Glutamatergic neuron (in vitro differentiated cells): Measurements from ENCODE around the gene PITX3. TPM values are rescaled to one million over a fixed set of nuclear protein-coding genes. Genes with fewer than 3 reads are reported as not detected.
"Not testable (repeated sequence)": the region's sequence is repeated elsewhere in the genome, so short reads cannot be mapped to it uniquely, and the experiment has no call there.

ENCODE experiments used
- DNase-seq: peaks from one replicate; pipeline ENCODE4 v3.0.0; 2022
- H3K27ac Mint-ChIP-seq: one replicate; pipeline ENCODE4 v1.8.0; 2020; ENCODE audit warnings: mild to moderate bottlenecking, mixed read lengths, inconsistent platforms; ENCODE audit not compliant: unreplicated experiment
- H3K27me3 Mint-ChIP-seq: one replicate; pipeline ENCODE4 v1.8.0; 2020; ENCODE audit warnings: mild to moderate bottlenecking, moderate library complexity, mixed read lengths, inconsistent platforms; ENCODE audit not compliant: unreplicated experiment
- H3K36me3 Mint-ChIP-seq: one replicate; pipeline ENCODE4 v1.8.0; 2020; ENCODE audit warnings: mild to moderate bottlenecking, mixed read lengths, inconsistent platforms; ENCODE audit not compliant: unreplicated experiment
- H3K4me1 Mint-ChIP-seq: one replicate; pipeline ENCODE4 v1.8.0; 2020; ENCODE audit warnings: mild to moderate bottlenecking, low read depth, mixed read lengths, inconsistent platforms; ENCODE audit not compliant: unreplicated experiment
- H3K4me3 Mint-ChIP-seq: one replicate; pipeline ENCODE4 v1.8.0; 2020; ENCODE audit warnings: mild to moderate bottlenecking, mixed read lengths, inconsistent platforms; ENCODE audit not compliant: unreplicated experiment
- H3K9me3 Mint-ChIP-seq: one replicate; pipeline ENCODE4 v1.8.0; 2020; ENCODE audit warnings: mild to moderate bottlenecking, moderate library complexity, mixed read lengths, inconsistent platforms; ENCODE audit not compliant: unreplicated experiment
- total RNA-seq: library from RNA; stranded (reverse); fragmentation: NEBNext Ultra II Directional; extraction: Animal tissue kit (Norgen Biotek cat#: 25700); gene quantifications from one replicate; pipeline ENCODE4 v1.2.1, GENCODE V29; 2021; ENCODE audit not compliant: unreplicated experiment
- TF ChIP-seq, protein P1 (sequence below): fragments of 200-600 bp; sonication (generic); IDR thresholded peaks from one replicate; pipeline ENCODE4 v1.5.0; 2021; ENCODE audit not compliant: partially characterized antibody, unreplicated experiment

PITX3 gene
- total RNA-seq, 1 donor from 2014 or later = not detected

DNA sequence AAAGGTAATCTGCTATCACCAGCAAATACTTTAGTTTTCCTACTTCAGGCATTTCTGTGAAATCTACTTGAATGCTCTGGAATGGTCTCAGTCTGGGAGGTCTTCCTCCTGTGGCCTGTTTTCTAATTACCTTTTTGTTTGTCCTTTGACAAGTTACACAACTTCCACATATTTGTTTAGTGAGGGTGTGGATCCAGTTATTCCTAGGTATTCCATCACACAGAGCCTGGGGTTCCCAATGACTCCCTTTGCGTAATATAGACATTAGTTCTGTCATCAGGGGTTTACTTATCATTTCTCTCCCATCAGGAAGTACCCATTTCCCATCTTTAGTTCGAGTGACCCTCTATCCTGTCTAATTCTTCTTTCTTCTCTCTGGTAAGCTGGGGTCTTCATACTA, 43.3 kb downstream of the PITX3 start:
- TF ChIP-seq, protein P1, sequence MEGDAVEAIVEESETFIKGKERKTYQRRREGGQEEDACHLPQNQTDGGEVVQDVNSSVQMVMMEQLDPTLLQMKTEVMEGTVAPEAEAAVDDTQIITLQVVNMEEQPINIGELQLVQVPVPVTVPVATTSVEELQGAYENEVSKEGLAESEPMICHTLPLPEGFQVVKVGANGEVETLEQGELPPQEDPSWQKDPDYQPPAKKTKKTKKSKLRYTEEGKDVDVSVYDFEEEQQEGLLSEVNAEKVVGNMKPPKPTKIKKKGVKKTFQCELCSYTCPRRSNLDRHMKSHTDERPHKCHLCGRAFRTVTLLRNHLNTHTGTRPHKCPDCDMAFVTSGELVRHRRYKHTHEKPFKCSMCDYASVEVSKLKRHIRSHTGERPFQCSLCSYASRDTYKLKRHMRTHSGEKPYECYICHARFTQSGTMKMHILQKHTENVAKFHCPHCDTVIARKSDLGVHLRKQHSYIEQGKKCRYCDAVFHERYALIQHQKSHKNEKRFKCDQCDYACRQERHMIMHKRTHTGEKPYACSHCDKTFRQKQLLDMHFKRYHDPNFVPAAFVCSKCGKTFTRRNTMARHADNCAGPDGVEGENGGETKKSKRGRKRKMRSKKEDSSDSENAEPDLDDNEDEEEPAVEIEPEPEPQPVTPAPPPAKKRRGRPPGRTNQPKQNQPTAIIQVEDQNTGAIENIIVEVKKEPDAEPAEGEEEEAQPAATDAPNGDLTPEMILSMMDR = no peak
- Mint-ChIP-seq H3K4me3 (no peak overlapping the region), H3K4me1 (no peaks in the 10 kb centered on the region), H3K36me3 (peaks cover 15% of the 10 kb centered on the region), H3K27me3 (peaks cover 3% of the 10 kb centered on the region), H3K27ac (no peak overlapping the region), H3K9me3 (peaks cover 8% of the 10 kb centered on the region)
- DNase-seq = no peak

DNA sequence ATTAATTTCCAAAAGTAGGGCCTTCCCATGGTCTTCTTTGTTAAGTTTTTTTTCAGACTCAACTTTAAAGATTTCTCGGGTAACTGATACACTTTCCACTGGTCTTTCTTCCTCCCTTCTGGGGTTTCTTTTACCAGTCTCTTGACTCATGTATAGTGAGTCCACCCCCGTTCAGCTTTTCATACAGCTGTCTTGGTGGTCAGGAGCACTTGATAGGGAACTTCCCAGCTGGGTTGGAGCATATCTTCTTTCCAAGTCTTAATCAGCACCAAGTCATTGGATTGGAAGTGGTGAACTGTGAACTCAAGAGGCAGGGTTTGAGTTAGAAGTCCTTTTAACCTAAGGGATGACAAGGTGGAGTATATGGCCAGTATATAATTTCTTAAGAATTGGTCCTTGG, 44.4 kb downstream of the PITX3 start:
- DNase-seq = no peak
- TF ChIP-seq, protein P1 = no peak
- Mint-ChIP-seq H3K27me3 (peaks cover 3% of the 10 kb centered on the region), H3K4me3 (no peak overlapping the region), H3K4me1 (no peaks in the 10 kb centered on the region), H3K27ac (no peak overlapping the region), H3K36me3 (peaks cover 9% of the 10 kb centered on the region), H3K9me3 (peaks cover 8% of the 10 kb centered on the region)

DNA sequence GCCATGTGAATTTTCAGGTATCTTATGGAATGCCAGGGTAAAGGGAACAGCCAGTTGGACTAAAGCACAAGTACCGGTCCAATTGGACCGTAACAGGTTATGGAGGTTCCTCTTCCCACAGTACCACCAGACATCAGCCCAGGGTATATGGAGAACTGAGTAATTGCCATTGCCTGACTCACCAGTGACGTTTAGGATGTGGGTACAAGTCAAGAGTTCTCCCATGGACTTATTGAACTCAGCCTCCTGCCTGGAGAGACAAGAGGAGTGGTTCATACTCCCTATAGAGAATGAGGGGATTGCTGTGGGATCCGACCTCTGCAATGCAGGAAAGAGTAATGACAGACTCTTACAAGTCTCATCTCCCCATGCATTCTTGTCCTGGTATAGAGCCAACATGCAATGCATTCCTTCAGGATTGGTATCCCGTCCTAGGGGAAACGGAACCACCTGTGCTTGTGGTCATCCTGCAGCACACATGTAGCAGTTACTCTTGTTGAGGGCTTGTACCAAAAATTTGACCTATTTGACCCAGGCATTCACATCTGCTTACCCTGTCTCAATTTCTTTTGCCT, 45.9 kb downstream of the PITX3 start:
- Mint-ChIP-seq H3K4me1 (no peaks in the 10 kb centered on the region), H3K9me3 (peaks cover 10% of the 10 kb centered on the region), H3K36me3 (peaks cover 16% of the 10 kb centered on the region), H3K27me3 (peaks cover 3% of the 10 kb centered on the region), H3K27ac (no peak overlapping the region), H3K4me3 (no peak overlapping the region)
- TF ChIP-seq, protein P1 = no peak
- no peak for DNase-seq

DNA sequence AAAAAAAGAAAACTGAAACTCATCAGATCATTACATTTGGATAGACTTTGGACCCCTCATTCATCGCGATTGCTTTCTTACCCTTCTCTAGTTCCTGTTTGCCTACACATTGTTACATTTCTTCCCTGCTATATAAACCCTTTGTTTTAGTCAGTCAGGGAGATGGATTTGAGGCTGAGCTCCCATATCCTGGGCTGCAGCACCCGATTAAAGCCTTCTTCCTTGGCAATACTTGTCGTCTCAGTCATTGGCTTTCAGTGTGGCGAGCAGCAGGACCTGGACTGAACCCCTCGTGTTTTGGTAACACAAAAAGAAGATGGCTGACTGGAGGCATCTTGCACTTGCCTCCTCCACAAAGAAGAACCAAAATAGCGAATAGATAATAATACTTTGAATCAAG, 49.4 kb downstream of the PITX3 start:
- TF ChIP-seq, protein P1 = no peak
- Mint-ChIP-seq H3K36me3 (peaks cover 9% of the 10 kb centered on the region), H3K4me3 (no peak overlapping the region), H3K27ac (no peak overlapping the region), H3K27me3 (peaks cover 3% of the 10 kb centered on the region), H3K9me3 (peaks cover 15% of the 10 kb centered on the region), H3K4me1 (no peaks in the 10 kb centered on the region)
- DNase-seq = no peak

DNA sequence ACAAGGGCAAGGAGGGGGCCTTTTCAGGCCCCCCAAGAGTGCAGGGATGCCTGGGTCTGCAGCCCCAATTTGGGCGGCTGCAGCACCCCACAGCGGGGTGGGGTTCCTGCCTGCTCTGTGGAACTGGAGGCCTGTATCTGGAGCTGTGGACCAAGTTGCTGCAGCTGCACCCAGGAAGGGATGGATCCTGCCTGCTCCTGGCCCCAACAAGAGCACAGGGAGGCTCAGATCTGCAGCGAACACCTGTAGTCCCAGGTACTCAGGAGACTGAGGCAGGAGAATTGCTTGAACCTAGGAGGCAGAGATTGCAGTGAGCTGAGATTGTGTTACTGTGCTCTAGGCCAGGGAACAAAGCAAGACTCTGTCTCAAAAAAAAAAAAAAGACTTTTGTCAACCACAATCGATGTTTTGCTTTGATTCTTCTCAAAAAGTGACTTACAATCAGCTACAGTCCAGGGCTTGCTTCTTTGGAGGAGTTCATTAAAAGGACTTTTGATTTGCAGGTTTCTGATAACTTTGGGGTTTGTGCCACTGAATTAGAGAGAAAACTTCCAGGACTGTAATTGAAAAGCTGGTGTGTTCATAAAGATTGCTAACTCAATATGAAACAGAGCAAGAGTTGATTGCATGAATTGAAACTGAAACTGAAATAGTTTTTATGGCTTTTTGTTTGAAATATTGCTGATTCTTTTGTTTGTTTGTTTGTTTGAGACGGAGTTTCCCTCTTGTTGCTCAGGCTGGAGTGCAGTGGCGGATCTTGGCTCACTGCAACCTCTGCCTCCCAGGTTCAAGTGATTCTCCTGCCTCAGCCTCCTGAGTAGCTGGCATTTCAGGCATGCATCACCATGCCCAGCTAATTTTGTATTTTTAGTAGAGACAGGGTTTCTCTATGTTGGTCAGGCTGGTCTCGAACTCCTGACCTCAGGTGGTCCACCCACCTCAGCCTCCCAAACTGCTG, 52.1 kb downstream of the PITX3 start:
- Mint-ChIP-seq H3K36me3 (peaks cover 21% of the 10 kb centered on the region), H3K9me3 (peaks cover 13% of the 10 kb centered on the region)
- H3K4me1 Mint-ChIP-seq, DNase-seq, H3K4me3 Mint-ChIP-seq, H3K27ac Mint-ChIP-seq, H3K27me3 Mint-ChIP-seq: not testable (repeated sequence)
